Omental fat pad (tissue), 4 donors: ENCODE measurements around the gene MPHOSPH6. TPM values are rescaled to one million over a fixed set of nuclear protein-coding genes. Genes with fewer than 3 reads are reported as not detected.

ENCODE experiments used
- ATAC-seq: fragments of 150-250 bp; one replicate; pipeline ENCODE4 v1.9.1; 2016; ENCODE audit warnings: mild to moderate bottlenecking, moderate library complexity; ENCODE audit not compliant: low FRiP score
- DNase-seq: peaks from one replicate; pipeline ENCODE4 v3.0.0-alpha.2; 2019; ENCODE audit warnings: low spot score
- CTCF ChIP-seq, 3 donors: fragments of 450-650 bp; IDR thresholded peaks; one replicate each; pipeline ENCODE4 v1.5.1; 2016 to 2017; ENCODE audit warnings: antibody characterized with exemption in 3 of 3, mild to moderate bottlenecking in 3 of 3, moderate library complexity in 2 of 3
- total RNA-seq, 4 donors: library from RNA; depleted of rRNA; stranded (reverse); fragments of >200 nt; gene quantifications; one replicate each; pipeline ENCODE4 v1.1.0, GENCODE V29; 2016

The MPHOSPH6 gene
- total RNA-seq, 4 donors from 2014 or later: 21.7 to 35.5 (median 34.3) TPM

- no peak for TF ChIP-seq CTCF (IDR thresholded peaks at IDR 0.05)
- ATAC-seq (no peak), DNase-seq (no peak)
These were observed 14.2 kb upstream of the MPHOSPH6 start for GRCh38 chr16:82184213-82184612.

DNA sequence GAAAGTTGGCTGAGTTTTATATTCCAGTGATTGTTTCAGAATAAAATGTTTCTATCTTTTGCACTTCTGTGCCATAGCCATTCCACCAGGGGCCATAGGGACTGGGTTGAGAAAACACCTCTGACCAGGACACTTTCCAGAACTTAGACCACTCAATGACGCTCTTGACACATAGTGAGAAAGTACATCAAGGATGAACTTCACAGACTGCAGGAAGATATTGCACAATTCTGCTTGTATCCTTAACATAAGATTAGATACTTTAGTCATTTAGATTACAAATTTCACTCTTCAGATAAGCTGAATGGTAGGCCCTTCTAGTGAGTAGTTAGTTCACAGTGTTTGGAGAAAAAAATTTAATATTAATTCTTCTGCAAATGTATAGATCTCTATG lies 13.0 kb upstream of the MPHOSPH6 start:
- ATAC-seq (peak; percentile 64), DNase-seq (no peak)
- TF ChIP-seq CTCF (IDR thresholded peaks at IDR 0.05): no peak

- ATAC-seq (no peak), DNase-seq (no peak)
- TF ChIP-seq CTCF (IDR thresholded peaks at IDR 0.05): no peak
These were observed 12.4 kb upstream of the MPHOSPH6 start for GRCh38 chr16:82182266-82183003.

GRCh38 chr16:82181461-82182185 lies 11.6 kb upstream of the MPHOSPH6 start:
- DNase-seq (no peak), ATAC-seq (no peak)
- TF ChIP-seq CTCF (IDR thresholded peaks at IDR 0.05): no peak

GRCh38 chr16:82178352-82178751 lies 8.3 kb upstream of the MPHOSPH6 start:
- ATAC-seq: no peak
- DNase-seq: no peak
- no peak for TF ChIP-seq CTCF (IDR thresholded peaks at IDR 0.05)

DNA sequence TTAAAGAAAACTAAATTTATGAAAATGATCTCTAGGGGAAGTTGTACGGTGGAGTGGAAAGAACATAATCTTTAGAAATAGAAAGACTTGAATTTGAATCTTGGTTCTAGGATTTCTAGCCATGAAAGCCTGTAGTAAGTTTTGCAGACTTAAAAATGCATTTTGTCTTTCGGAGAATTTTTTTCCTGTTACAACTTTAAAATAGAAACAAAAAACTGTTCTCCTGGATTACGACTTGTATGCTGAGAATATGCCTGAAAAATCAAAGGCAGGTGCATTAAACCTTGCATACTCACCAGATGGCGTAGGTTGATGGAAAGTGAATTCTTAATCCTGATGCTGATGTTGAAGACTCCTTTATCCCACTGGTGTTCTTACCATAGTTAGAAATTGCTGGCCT lies 7.5 kb upstream of the MPHOSPH6 start:
- no peak for ATAC-seq
- no peak for TF ChIP-seq CTCF (IDR thresholded peaks at IDR 0.05)
- no peak for DNase-seq

DNA sequence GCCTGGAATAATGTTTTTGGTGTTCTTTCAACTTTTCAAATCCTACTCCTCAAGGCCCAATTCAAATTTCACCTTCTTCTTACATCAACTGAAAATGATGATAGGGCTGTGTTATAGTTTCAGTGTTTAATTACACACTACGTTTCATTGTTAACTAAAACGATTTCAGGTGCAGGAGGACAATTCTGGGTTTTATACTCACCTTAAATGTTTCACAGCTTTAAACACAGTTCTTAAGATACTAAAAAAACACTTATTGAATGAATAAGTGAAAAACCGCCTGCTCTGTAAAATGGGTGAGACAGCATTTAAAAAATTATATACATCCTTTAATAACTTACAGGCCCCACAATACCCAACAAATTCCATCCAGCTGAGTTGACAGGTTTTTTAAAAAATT lies 6.2 kb upstream of the MPHOSPH6 start:
- no peak for DNase-seq
- no peak for ATAC-seq
- TF ChIP-seq CTCF (IDR thresholded peaks at IDR 0.05): no peak
